ENCODE measurements around the gene DPPA5.
"Not testable (repeated sequence)": the region's sequence is repeated elsewhere in the genome, so short reads cannot be mapped to it uniquely, and the experiment has no call there.

Gene DPPA5, protein sequence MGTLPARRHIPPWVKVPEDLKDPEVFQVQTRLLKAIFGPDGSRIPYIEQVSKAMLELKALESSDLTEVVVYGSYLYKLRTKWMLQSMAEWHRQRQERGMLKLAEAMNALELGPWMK
- total RNA-seq, result 0 reads per million in 2 donors

DNA sequence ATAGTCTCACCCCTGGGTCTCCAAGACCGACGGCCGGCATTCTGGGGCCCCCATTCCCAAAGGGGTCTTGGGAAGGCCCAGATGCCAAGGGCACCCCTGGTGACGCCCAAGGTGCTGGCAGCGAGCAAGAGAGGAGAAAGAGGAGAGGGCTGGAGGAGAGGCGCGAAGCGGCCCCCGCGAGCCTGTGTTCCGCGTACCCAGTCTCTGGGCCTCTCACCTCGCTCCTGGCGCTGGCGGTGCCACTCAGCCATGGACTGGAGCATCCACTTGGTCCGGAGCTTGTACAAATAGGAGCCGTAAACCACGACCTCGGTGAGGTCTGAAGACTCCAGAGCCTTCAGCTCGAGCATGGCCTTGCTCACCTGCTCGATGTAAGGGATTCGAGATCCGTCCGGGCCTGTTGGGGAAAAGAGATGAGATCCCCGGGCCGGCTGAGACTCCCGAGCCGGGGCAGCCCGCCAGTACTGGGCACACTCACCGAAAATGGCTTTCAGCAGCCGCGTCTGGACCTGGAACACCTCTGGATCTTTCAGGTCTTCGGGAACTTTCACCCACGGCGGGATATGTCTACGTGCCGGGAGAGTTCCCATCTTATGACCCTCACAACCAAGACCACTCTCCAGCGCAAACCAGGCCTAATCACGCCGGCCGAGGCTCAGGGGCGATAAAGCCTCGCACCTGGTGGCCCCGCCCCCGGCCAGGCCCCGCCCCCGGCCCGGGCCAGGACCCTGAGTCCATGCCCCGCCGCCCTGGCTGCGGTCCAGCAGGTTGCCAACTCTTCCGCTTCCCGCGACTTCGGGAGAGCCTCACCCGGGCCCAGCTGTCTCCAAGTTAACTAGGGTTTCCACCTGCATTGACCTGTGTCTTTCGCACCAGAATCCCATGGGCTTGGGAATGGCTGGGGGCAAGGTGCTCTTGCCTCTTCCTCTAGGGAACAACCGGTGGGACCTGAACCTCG lies at the start of gene DPPA5:
Gene DPPA5, minus strand, starts transcription at position 641 of the 958 bp plus-strand sequence. Its CDS starts 51 bp downstream, at position 590.
- no peak for DNase-seq

DNA sequence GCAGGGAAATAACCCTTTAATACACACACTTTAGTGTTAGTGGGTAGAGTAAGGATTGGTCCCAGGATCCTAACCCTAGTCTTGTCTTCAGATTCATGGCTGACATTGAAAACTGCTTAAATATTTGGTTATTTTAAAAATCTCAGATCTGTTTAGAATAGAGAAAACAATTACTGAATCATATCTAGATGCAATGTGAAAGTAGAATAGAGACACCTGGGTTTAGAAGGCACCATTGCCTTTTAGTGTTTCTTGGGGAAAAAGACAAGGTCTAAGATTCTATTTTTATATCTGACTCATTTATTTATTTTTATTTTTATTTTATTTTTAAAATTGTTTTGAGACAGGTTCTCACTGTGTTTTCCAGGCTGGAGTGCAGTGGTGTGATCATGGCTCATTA lies 46.6 kb upstream of the DPPA5 start:
- DNase-seq, result no peak

DNA sequence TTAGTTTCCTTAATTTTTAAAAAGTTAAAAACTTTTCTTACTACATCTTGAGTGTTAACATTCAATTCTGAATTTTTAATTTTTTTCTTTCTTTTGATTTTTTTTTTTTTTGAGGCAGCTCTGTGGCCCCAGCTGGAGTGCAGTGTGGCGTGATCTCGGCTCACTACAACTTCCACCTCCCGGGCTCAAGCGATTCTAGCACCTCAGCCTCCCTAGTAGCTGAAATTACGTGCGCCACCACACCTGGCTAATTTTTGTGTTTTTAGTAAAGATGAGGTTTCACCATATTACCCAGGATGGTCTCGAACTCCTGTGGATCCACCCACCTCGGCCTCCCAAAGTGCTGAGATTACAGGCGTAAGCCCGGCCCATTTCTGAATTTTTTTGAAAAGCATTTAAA lies 41.8 kb upstream of the DPPA5 start:
- no peak for DNase-seq

GRCh38 chr6:73394577-73395354 lies 40.7 kb upstream of the DPPA5 start, which contains the start of gene DDX43:
Gene DDX43, plus strand, starts transcription at chr6:73394828. Its CDS starts 78 bp downstream, at chr6:73394906.
- DNase-seq, result peak in 4 of 5 experiments; percentile 20 to 86 (median 40)

GRCh38 chr6:73393278-73393677 lies 39.2 kb upstream of the DPPA5 start:
- DNase-seq, result no peak

GRCh38 chr6:73392188-73392587 lies 38.1 kb upstream of the DPPA5 start:
- DNase-seq, result not testable (repeated sequence)

- no peak for DNase-seq
These were observed 37.6 kb upstream of the DPPA5 start for GRCh38 chr6:73391675-73392074.

GRCh38 chr6:73389854-73390253 lies 35.8 kb upstream of the DPPA5 start:
- no peak for DNase-seq

- DNase-seq, result peak in 4 of 5 experiments; percentile 18 to 80 (median 40)
These were observed 34.9 kb upstream of the DPPA5 start for GRCh38 chr6:73388800-73389512.

GRCh38 chr6:73388433-73388799 lies 34.3 kb upstream of the DPPA5 start:
- peak in 1 of 5 experiments; percentile 11 for DNase-seq

DNA sequence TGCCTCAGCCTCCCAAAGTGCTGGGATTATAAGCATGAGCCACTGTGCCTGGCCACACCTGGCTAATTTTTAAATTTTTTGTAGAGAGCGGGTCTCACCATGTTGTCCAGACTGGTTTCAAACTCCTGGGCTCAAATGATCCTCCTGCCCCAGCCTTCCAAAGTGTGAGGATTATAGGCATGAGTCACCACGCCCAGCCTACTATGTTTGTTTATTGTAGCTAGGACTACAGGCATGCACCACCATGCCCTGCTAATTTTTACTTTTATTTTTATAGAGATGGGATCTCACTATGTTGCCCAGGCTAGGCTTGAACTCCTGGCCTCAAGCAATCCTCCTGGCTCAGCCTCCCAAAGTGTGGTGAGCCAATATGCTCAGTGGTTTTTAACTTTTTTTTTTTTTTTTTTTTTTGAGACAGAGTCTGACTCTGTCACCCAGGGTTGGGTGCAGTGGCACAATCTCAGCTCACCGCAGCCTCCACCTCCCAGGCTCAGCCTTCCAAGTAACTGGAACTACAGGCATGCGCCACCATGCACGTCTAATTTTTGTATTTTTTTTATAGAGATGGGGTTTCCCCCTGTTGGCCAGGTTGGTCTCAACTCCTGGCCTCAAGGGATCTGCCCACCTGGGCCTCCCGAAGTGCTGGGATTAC lies 28.5 kb upstream of the DPPA5 start:
- DNase-seq, result no peak

DNA sequence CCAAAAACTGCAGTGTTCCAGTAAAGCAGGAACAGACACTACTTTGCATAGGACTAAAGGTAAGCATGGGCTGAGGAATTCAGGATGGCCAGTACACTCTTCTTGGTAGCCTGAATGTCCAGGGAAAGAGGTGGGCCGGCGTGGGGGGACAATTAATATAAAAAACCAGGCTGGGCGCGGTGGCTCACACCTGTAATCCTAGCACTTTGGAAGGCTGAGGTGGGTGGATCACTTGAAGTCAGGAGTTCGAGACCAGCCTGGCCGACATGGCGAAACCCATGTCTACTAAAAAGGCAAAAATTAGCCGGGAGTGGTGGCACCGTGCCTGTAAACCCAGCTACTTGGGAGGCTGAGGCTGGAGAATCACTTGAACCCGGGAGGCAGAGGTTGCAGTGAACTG lies 27.5 kb upstream of the DPPA5 start:
- DNase-seq, result not testable (repeated sequence)

- DNase-seq, result peak in 1 of 5 experiments; percentile 43
These were observed 23.1 kb upstream of the DPPA5 start for GRCh38 chr6:73377225-73377624.

DNA sequence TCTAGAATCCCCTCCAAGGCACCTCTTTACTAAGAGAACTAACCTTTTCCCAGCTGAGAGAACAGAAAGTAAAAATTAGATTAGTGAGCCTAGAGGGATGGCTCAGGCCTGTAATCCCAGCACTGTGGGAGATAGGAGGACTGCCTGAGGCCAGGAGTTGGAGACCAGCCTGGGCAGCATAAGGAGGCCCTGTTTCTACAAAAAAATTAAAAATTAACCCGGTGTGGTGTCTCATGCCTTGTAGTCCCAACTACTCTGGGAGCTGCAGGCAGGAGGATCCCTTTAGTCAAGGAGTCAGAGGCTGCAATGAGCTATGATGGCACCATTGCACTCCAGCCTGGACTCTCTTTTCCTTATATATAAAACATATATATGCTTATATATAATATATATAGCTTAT lies 21.1 kb upstream of the DPPA5 start:
- no peak for DNase-seq

- DNase-seq, result no peak
These were observed 18.4 kb upstream of the DPPA5 start for GRCh38 chr6:73372516-73372915.

- no peak for DNase-seq
These were observed 17.9 kb upstream of the DPPA5 start for GRCh38 chr6:73371984-73372383.

GRCh38 chr6:73369563-73369962 lies 15.5 kb upstream of the DPPA5 start, which contains the start of gene OOEP:
Gene OOEP, minus strand, starts transcription at chr6:73369897. Its CDS starts 105 bp downstream, at chr6:73369792.
- DNase-seq, result peak in 1 of 5 experiments; percentile 30

DNA sequence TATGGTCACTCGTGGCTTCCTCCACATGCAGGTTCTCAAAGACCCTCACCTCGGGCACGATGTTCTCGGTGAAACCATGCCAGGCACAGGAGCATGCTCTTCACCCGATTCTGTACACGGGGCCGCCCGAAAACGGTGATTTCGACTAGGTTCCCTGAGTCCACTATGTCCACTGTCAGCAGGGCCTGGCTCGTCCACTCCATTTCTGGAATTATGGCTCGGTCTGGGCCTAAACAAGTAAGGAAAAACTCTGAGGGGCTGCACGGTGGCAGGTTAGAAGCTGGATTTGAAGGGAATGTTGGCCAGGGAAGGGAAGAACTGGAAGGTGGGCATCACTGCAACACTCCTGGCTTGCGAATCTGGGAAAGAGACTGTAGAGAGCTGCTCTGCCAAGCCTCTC lies 15.1 kb upstream of the DPPA5 start:
- no peak for DNase-seq

DNA sequence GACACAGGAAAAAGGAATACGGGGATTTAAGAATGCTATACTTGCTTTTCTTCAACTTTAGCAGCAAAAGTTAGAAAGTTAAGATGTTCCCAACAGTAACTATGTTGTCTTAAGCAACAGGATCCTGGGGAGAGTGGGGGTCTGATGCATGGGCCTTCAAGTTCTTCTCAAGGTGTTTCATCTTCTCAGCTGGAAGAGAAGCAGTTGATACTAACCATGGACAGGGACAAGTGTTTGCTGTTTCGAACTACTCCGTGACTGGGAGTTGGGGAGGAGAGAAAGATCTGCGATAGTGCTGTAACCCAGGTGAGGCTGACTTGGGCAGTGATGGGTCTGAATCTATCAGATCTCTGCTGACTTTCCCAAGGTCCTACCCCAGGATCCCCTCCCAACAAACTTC lies 14.6 kb upstream of the DPPA5 start:
- no peak for DNase-seq

- no peak for DNase-seq
These were observed 13.8 kb upstream of the DPPA5 start for GRCh38 chr6:73367761-73368355.

DNA sequence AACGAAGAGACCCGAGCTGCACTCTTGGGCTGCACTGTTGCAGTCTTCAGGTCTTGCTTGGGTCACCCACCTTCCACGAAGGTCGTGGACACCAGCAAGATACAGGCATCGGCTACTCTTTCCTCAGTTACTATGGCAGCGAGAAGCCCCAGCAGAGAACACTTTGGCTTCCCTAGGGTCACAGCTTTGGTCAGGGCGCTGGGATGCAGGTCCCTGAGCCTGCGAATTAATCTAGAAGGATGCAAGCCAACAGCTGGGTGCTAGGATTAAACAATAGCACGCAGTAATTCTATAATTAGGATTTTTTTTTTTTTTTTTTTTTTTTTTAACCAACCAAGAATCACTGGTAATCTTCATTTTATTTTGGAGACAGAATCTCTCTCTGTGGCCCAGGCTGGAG lies 10.5 kb upstream of the DPPA5 start:
- DNase-seq, result no peak
